VCaP (cell line): ENCODE results near the gene TMEM255A.

Experiments used
- H3K27ac ChIP-seq: fragments of 450-650 bp; 2 replicates; pipeline ENCODE4 v1.5.1; 2017
- CTCF ChIP-seq: fragments of 450-650 bp; conservative IDR thresholded peaks from 2 replicates; pipeline ENCODE4 v1.5.1; 2017; ENCODE audit warnings: mild to moderate bottlenecking, moderate library complexity

TMEM255A gene

GRCh38 chrX:120305531-120306141 lies 5.6 kb downstream of the TMEM255A start:
- no peak overlapping the region for H3K27ac ChIP-seq
- no peak for TF ChIP-seq CTCF

GRCh38 chrX:120304256-120304655 lies 7.0 kb downstream of the TMEM255A start:
- no peak for TF ChIP-seq CTCF
- H3K27ac ChIP-seq: no peak overlapping the region

GRCh38 chrX:120302434-120302833 lies 8.8 kb downstream of the TMEM255A start:
- H3K27ac ChIP-seq: no peak overlapping the region
- TF ChIP-seq CTCF: no peak

- H3K27ac ChIP-seq: no peak overlapping the region
- TF ChIP-seq CTCF: no peak
These were observed 9.3 kb downstream of the TMEM255A start for GRCh38 chrX:120301960-120302359.

- no peak for TF ChIP-seq CTCF
- H3K27ac ChIP-seq: no peak overlapping the region
These were observed 9.8 kb downstream of the TMEM255A start for GRCh38 chrX:120301497-120301896.

GRCh38 chrX:120299928-120300327 lies 11.3 kb downstream of the TMEM255A start:
- H3K27ac ChIP-seq: no peak overlapping the region
- no peak for TF ChIP-seq CTCF

- H3K27ac ChIP-seq: no peak overlapping the region
- TF ChIP-seq CTCF: no peak
These were observed 13.3 kb downstream of the TMEM255A start for GRCh38 chrX:120297923-120298322.
